HEK293T (cell line): ENCODE results near the gene ZNF385C.

Experiments used
- CTCF ChIA-PET: fragments of 350-600 bp; formaldehyde crosslinking; extraction: SDS; loops from one replicate; lab custom pipeline; 2021; ENCODE audit warnings: antibody characterized with exemption, inconsistent platforms; lab: Yijun Ruan, JAX
- POLR2A ChIA-PET: fragments of 350-600 bp; formaldehyde crosslinking; extraction: SDS; loops from one replicate; lab custom pipeline; 2020; ENCODE audit warnings: antibody characterized with exemption, inconsistent platforms; lab: Yijun Ruan, JAX
- DNase-seq: peaks from one replicate; pipeline ENCODE4 v3.0.0; 2012; ENCODE audit warnings: mixed read lengths; ENCODE audit errors: extremely low spot score
- ARNT ChIP-seq: fragments of 450-650 bp; IDR thresholded peaks from 2 replicates; pipeline ENCODE4 v1.6.1; 2017; ENCODE audit warnings: mild to moderate bottlenecking
- BHLHE40 ChIP-seq: fragments of 450-650 bp; IDR thresholded peaks from 2 replicates; pipeline ENCODE4 v1.6.1; 2016; ENCODE audit warnings: mild to moderate bottlenecking, moderate library complexity, borderline replicate concordance
- CTBP1 ChIP-seq: fragments of 450-650 bp; IDR thresholded peaks from 2 replicates; pipeline ENCODE4 v1.6.1; 2016; ENCODE audit warnings: borderline replicate concordance
- ELF4 ChIP-seq: fragments of 450-650 bp; IDR thresholded peaks from 2 replicates; pipeline ENCODE4 v1.6.1; 2017; ENCODE audit warnings: antibody characterized with exemption
- FOXA1 ChIP-seq: fragments of 450-650 bp; IDR thresholded peaks from 2 replicates; pipeline ENCODE4 v1.6.1; 2016; ENCODE audit warnings: mild to moderate bottlenecking
- FOXK2 ChIP-seq: fragments of 450-650 bp; IDR thresholded peaks from 2 replicates; pipeline ENCODE4 v1.6.1; 2016; ENCODE audit warnings: mild to moderate bottlenecking
- FOXM1 ChIP-seq: fragments of 450-650 bp; IDR thresholded peaks from 2 replicates; pipeline ENCODE4 v1.6.1; 2017; ENCODE audit warnings: mild to moderate bottlenecking, borderline replicate concordance
- HDGF ChIP-seq: fragments of 450-650 bp; IDR thresholded peaks from 2 replicates; pipeline ENCODE4 v1.6.1; 2017; ENCODE audit warnings: antibody characterized with exemption, borderline replicate concordance
- L3MBTL2 ChIP-seq: fragments of 450-650 bp; conservative IDR thresholded peaks from 2 replicates; pipeline ENCODE4 v1.6.1; 2016; ENCODE audit warnings: mild to moderate bottlenecking
- LEF1 ChIP-seq: fragments of 450-650 bp; IDR thresholded peaks from 2 replicates; pipeline ENCODE4 v1.6.1; 2017; ENCODE audit warnings: mild to moderate bottlenecking, borderline replicate concordance
- NFRKB ChIP-seq: fragments of 450-650 bp; IDR thresholded peaks from 2 replicates; pipeline ENCODE4 v1.6.1; 2016; ENCODE audit warnings: mild to moderate bottlenecking, moderate library complexity
- SP1 ChIP-seq: fragments of 450-650 bp; IDR thresholded peaks from 2 replicates; pipeline ENCODE4 v1.6.1; 2017
- SUZ12 ChIP-seq: fragments of 450-650 bp; IDR thresholded peaks from 2 replicates; pipeline ENCODE4 v1.6.1; 2016; ENCODE audit warnings: mild to moderate bottlenecking
- TARDBP ChIP-seq: fragments of 450-650 bp; IDR thresholded peaks from 2 replicates; pipeline ENCODE4 v1.6.1; 2016
- ZNF384 ChIP-seq: fragments of 450-650 bp; IDR thresholded peaks from 2 replicates; pipeline ENCODE4 v1.6.1; 2016
- TF ChIP-seq, protein P1 (sequence below): fragments of 450-650 bp; IDR thresholded peaks from 2 replicates; pipeline ENCODE4 v1.6.1; 2016

ZNF385C gene

DNA sequence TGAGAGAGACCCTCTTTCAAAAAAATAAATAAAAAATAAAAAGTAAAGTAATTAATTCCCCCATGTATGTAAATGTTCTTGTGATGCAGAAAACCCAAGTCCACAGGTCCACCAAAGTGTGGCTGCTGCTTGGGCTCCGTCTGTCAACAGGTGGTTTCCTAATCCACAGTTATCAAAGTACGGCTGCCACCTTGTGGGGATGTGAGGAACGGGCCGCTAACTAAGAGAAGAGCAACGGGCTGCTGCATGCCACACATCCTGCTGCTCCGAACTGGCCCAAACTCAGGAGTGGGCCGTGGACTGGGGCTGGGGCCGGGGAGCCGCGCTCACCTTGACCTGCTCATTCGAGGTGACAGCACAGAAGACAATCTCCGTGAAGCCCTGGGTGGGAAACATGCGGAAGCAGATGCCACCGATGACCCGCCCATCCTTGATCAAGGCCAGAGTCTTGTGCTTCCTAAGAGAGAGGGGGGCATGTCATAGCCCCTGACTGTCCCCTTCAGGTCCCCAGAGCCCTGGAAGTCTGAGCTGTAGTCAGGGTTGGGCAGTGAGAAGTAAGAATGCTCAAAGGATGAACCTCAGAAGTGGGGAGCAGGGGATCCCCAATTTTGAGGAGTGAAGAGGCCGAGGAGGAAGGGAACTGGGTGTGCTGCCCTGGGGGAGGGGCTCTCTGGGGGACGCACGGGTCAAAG is 18.6 kb upstream of the ZNF385C start:
- CTCF ChIA-PET = interaction anchor here (1.2 kb wide), 1 partner anchor 91 kb away, joined by 4 read pairs; no protein-coding TSS in a partner anchor
- peak; percentile 75 for DNase-seq
- POLR2A ChIA-PET = interaction anchor here (1.5 kb wide), 1 partner anchor 99 kb away, joined by 6 read pairs; the partner anchor contains the start of gene DNAJC7
- TF ChIP-seq BHLHE40 = no peak
- peak; percentile 99; the same call in 1 of the 2 replicates for TF ChIP-seq HDGF

DNA sequence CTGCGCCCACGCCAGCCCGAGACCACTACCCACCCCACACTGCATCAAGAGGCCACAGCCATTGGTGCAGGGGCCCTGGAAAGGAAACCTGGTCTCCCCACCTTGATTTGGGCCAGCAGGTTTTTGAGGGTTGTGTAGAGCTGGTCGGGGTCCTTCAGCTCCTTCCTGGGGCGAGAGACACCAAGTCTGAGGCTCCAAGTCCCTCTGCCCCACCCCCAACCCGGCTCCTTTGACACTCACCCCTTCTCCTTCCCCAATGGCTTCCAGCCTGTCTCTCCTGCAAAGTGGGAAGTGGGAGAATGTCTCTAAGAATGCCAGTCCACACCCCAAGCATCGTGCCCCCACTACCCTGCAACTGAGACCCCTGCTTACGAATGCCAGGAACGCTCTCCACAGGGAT is 15.8 kb upstream of the ZNF385C start:
- ChIA-PET POLR2A (interaction anchor here (1.1 to 4.4 kb wide), 6 partner anchors 7 to 148 kb away, joined by 3 to 26 read pairs (median 10); partner anchors contain the start of genes CNP, DNAJC7, KAT2A and NKIRAS2), CTCF (interaction anchor here (0.8 to 1.2 kb wide), 2 partner anchors 46 to 48 kb away, joined by 3 to 4 read pairs; no protein-coding TSS in a partner anchor)
- no peak for DNase-seq
- no peak for TF ChIP-seq LEF1
- TF ChIP-seq SP1 = no peak
- TF ChIP-seq SUZ12 = no peak
- TF ChIP-seq, protein P1, sequence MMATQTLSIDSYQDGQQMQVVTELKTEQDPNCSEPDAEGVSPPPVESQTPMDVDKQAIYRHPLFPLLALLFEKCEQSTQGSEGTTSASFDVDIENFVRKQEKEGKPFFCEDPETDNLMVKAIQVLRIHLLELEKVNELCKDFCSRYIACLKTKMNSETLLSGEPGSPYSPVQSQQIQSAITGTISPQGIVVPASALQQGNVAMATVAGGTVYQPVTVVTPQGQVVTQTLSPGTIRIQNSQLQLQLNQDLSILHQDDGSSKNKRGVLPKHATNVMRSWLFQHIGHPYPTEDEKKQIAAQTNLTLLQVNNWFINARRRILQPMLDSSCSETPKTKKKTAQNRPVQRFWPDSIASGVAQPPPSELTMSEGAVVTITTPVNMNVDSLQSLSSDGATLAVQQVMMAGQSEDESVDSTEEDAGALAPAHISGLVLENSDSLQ = no peak
- no peak for TF ChIP-seq FOXK2
- TF ChIP-seq BHLHE40 = no peak
- no peak for TF ChIP-seq TARDBP
- no peak for TF ChIP-seq FOXA1
- TF ChIP-seq FOXM1 = no peak
- TF ChIP-seq ARNT = no peak
- TF ChIP-seq CTBP1 = no peak
- no peak for TF ChIP-seq ELF4
- no peak for TF ChIP-seq NFRKB
- no peak for TF ChIP-seq HDGF

DNA sequence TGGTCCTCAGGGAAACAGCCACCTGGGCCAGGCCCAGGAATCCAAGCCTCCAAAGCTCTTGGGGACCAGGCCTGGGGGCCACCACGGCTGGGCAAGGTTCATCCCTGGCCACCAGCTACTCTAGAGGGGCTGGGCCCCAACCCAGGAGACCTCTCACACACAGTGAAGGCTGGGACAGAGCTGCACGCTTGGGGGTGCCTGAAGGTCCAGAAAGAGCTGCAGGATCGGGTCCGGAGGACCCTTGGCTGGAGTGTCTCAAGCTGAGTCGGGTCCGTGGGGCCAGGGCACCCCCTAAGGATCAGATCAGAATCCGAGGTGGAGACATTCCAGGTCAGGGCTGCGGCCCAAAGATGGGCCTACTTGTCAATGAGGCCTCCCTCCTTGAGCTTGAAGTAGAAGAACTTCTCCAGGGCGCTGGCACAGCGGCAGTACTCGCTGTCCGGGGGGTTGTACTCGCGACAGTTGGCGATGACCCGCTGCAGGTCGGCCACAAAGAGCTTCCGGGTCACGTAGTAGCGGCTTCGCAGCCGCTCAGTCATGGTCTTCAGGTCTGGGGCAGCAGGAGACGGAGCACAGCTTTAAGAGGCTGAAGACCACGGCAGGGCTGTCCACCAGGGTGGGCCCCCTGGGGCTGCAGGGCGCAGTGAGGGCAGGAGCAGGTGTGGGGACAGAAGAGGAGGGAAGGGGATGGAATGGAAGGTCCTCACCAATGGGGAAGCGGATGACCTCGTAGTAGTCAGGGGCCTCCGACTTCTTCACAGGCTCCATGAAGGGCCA is 15.2 kb upstream of the ZNF385C start:
- TF ChIP-seq BHLHE40 (no peak), FOXM1 (no peak), NFRKB (no peak), L3MBTL2 (no peak), FOXK2 (no peak), ELF4 (no peak)
- TF ChIP-seq, protein P1 = no peak
- DNase-seq = no peak
- ChIA-PET POLR2A (interaction anchor here (0.6 to 4.4 kb wide), 9 partner anchors 7 to 148 kb away, joined by 3 to 26 read pairs (median 5); partner anchors contain the start of genes CNP, DNAJC7, KAT2A and NKIRAS2), CTCF (interaction anchor here (1.2 kb wide), 1 partner anchor 45 kb away, joined by 4 read pairs; no protein-coding TSS in a partner anchor)

GRCh38 chr17:42112552-42113176 is 14.4 kb upstream of the ZNF385C start, which contains the start of gene DHX58:
TSS of gene DHX58 (minus strand) at chr17:42112714. CDS start at chr17:42111892, 822 bp downstream.
- no peak for DNase-seq
- no peak for TF ChIP-seq HDGF
- TF ChIP-seq, protein P1 = no peak
- no peak for TF ChIP-seq LEF1
- no peak for TF ChIP-seq L3MBTL2
- no peak for TF ChIP-seq BHLHE40
- no peak for TF ChIP-seq SP1
- no peak for TF ChIP-seq ARNT
- TF ChIP-seq FOXM1 = no peak
- TF ChIP-seq FOXA1 = no peak
- no peak for TF ChIP-seq TARDBP
- no peak for TF ChIP-seq ZNF384
- TF ChIP-seq SUZ12 = no peak
- TF ChIP-seq FOXK2 = no peak
- TF ChIP-seq NFRKB = no peak
- TF ChIP-seq ELF4 = no peak
- POLR2A ChIA-PET = interaction anchor here (0.8 to 4.4 kb wide), 7 partner anchors 8 to 147 kb away, joined by 3 to 26 read pairs (median 7); partner anchors contain the start of genes CNP, DNAJC7, GHDC and KAT2A
- CTCF ChIA-PET = no interaction called here

GRCh38 chr17:42111871-42112551 is 13.7 kb upstream of the ZNF385C start:
- TF ChIP-seq SUZ12 = no peak
- no peak for TF ChIP-seq NFRKB
- no peak for TF ChIP-seq FOXM1
- TF ChIP-seq FOXA1 = no peak
- TF ChIP-seq, protein P1 = no peak
- TF ChIP-seq ELF4 = no peak
- TF ChIP-seq BHLHE40 = no peak
- no peak for TF ChIP-seq CTBP1
- TF ChIP-seq HDGF = no peak
- no peak for TF ChIP-seq FOXK2
- no peak for TF ChIP-seq SP1
- TF ChIP-seq TARDBP = no peak
- TF ChIP-seq ARNT = no peak
- no peak for TF ChIP-seq LEF1
- no peak for TF ChIP-seq L3MBTL2
- no peak for TF ChIP-seq ZNF384
- ChIA-PET POLR2A (interaction anchor here (0.8 to 4.4 kb wide), 4 partner anchors 9 to 145 kb away, joined by 3 to 26 read pairs (median 6); partner anchors contain the start of genes CNP, GHDC and KAT2A), CTCF (interaction anchor here (1.2 kb wide), 1 partner anchor 8 kb away, joined by 3 read pairs; no protein-coding TSS in a partner anchor)
- no peak for DNase-seq
